Putamen (tissue), 1 donor: ENCODE measurements around the gene CYS1.

ENCODE experiments used
- DNase-seq: peaks from one replicate; pipeline ENCODE4 v3.0.0-alpha.2; 2016; ENCODE audit warnings: low spot score

The CYS1 gene

GRCh38 chr2:10072656-10073480 is 7.3 kb downstream of the CYS1 start:
- DNase-seq = peak; percentile 76

GRCh38 chr2:10071595-10071994 is 8.6 kb downstream of the CYS1 start:
- no peak for DNase-seq

- no peak for DNase-seq
Measured at GRCh38 chr2:10071176-10071575, 9.0 kb downstream of the CYS1 start.

GRCh38 chr2:10067881-10068280 is 12.3 kb downstream of the CYS1 start:
- no peak for DNase-seq

- DNase-seq = no peak
Measured at GRCh38 chr2:10067330-10067729, 12.9 kb downstream of the CYS1 start.

GRCh38 chr2:10065773-10066055 is 14.5 kb downstream of the CYS1 start:
- DNase-seq = no peak

- no peak for DNase-seq
Measured at GRCh38 chr2:10064932-10065772, 15.1 kb downstream of the CYS1 start.

- no peak for DNase-seq
Measured at GRCh38 chr2:10063566-10063965, 16.6 kb downstream of the CYS1 start.

GRCh38 chr2:10062931-10063365 is 17.3 kb downstream of the CYS1 start:
- DNase-seq = no peak

GRCh38 chr2:10061221-10061925 is 18.8 kb downstream of the CYS1 start:
- no peak for DNase-seq

- no peak for DNase-seq
Measured at GRCh38 chr2:10059552-10060335, 20.5 kb downstream of the CYS1 start.

GRCh38 chr2:10059016-10059351 is 21.2 kb downstream of the CYS1 start:
- DNase-seq = no peak

GRCh38 chr2:10058251-10059015 is 21.8 kb downstream of the CYS1 start:
- DNase-seq = no peak

- no peak for DNase-seq
Measured at GRCh38 chr2:10057231-10058107, 22.7 kb downstream of the CYS1 start.

- DNase-seq = no peak
Measured at GRCh38 chr2:10056439-10056838, 23.8 kb downstream of the CYS1 start.

GRCh38 chr2:10054976-10055375 is 25.2 kb downstream of the CYS1 start:
- no peak for DNase-seq

GRCh38 chr2:10054424-10054823 is 25.8 kb downstream of the CYS1 start:
- no peak for DNase-seq

- DNase-seq = no peak
Measured at GRCh38 chr2:10053351-10053750, 26.9 kb downstream of the CYS1 start.

- DNase-seq = no peak
Measured at GRCh38 chr2:10052216-10052615, 28.0 kb downstream of the CYS1 start.

- DNase-seq = peak; percentile 23
Measured at GRCh38 chr2:10048501-10049171, 31.6 kb downstream of the CYS1 start.
